Ascending aorta (tissue), 2 donors: ENCODE measurements around the gene TRIM47. TPM values are rescaled to one million over a fixed set of nuclear protein-coding genes. Genes with fewer than 3 reads are reported as not detected.

Experiments used
- DNase-seq, 2 donors: peaks; one replicate each; pipeline ENCODE4 v3.0.0-alpha.2; 2019; ENCODE audit warnings: low spot score in 2 of 2
- H3K27ac ChIP-seq, 2 donors: fragments of 200-600 bp; sonication (generic); one replicate each; pipeline ENCODE4 v1.5.1; 2016 to 2017; ENCODE audit warnings: mild to moderate bottlenecking in 1 of 2
- H3K27me3 ChIP-seq: fragments of 200-600 bp; sonication (generic); one replicate; pipeline ENCODE4 v1.5.1; 2017
- H3K36me3 ChIP-seq, 2 donors: fragments of 200-600 bp; sonication (generic); one replicate each; pipeline ENCODE4 v1.5.1; 2016
- H3K4me1 ChIP-seq, 2 donors: fragments of 200-600 bp; sonication (generic); one replicate each; pipeline ENCODE4 v1.5.1; 2016 to 2017; ENCODE audit warnings: mild to moderate bottlenecking in 1 of 2
- H3K4me3 ChIP-seq, 2 donors: fragments of 200-600 bp; sonication (generic); one replicate each; pipeline ENCODE4 v1.5.1; 2016 to 2017; ENCODE audit warnings: mild to moderate bottlenecking in 1 of 2
- H3K9me3 ChIP-seq, 2 donors: fragments of 200-600 bp; sonication (generic); one replicate each; pipeline ENCODE4 v1.5.1; 2016
- intact Hi-C: fragments of 100-400 bp; cut with DNase I; formaldehyde crosslinking; loops from one replicate; pipeline ENCODE4 v1.15.1; 2023
- total RNA-seq: library from RNA; depleted of rRNA; stranded (reverse); fragments of >200 nt; gene quantifications from one replicate; pipeline ENCODE4 v1.1.0, GENCODE V29; 2016
- TF ChIP-seq, protein P1 (sequence below), 3 experiments: fragments of 200-600 bp in 2 of 3; fragments of 450-650 bp in 1 of 3; sonication (generic) in 2 of 3; IDR thresholded peaks; one replicate each; pipeline ENCODE4 v1.5.1; 2016 to 2019; ENCODE audit warnings: antibody characterized with exemption in 3 of 3, mild to moderate bottlenecking in 1 of 3, moderate library complexity in 1 of 3

The TRIM47 gene
- total RNA-seq, 1 donor from 2014 or later: 132 TPM

DNA sequence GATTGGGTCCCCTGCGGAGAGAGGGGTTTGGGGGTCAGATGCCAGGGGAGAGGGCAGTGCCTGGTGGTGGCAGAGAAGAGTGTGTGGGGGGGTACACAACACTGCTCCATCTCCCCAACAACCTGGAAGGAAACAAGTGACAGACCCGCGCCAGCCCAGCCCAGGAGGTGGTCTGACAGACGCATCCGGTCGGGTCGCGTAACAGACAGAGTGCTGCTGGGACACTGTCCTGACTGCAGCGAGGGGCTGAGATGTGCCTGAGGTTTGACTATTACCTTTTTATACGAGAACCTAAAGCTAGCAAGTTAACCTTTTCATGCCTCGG lies 50.3 kb downstream of the TRIM47 start:
- Histone ChIP-seq H3K27me3 (no peaks in the 10 kb centered on the region), H3K9me3 (no peaks in the 10 kb centered on the region), H3K27ac (peak overlapping the region; percentile 88), H3K36me3 (peaks cover 23 to 43% of the 10 kb centered on the region in 2 donors), H3K4me1 (peaks cover 11 to 13% of the 10 kb centered on the region in 2 donors), H3K4me3 (peak overlapping the region in 1 of 2 donors; percentile 47)
- no peak for DNase-seq
- intact Hi-C loops: loop anchor here (5.0 kb wide), 1 partner anchor 76 kb away; no protein-coding TSS in a partner anchor
- TF ChIP-seq, protein P1, sequence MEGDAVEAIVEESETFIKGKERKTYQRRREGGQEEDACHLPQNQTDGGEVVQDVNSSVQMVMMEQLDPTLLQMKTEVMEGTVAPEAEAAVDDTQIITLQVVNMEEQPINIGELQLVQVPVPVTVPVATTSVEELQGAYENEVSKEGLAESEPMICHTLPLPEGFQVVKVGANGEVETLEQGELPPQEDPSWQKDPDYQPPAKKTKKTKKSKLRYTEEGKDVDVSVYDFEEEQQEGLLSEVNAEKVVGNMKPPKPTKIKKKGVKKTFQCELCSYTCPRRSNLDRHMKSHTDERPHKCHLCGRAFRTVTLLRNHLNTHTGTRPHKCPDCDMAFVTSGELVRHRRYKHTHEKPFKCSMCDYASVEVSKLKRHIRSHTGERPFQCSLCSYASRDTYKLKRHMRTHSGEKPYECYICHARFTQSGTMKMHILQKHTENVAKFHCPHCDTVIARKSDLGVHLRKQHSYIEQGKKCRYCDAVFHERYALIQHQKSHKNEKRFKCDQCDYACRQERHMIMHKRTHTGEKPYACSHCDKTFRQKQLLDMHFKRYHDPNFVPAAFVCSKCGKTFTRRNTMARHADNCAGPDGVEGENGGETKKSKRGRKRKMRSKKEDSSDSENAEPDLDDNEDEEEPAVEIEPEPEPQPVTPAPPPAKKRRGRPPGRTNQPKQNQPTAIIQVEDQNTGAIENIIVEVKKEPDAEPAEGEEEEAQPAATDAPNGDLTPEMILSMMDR (IDR thresholded peaks at IDR 0.05): no peak

DNA sequence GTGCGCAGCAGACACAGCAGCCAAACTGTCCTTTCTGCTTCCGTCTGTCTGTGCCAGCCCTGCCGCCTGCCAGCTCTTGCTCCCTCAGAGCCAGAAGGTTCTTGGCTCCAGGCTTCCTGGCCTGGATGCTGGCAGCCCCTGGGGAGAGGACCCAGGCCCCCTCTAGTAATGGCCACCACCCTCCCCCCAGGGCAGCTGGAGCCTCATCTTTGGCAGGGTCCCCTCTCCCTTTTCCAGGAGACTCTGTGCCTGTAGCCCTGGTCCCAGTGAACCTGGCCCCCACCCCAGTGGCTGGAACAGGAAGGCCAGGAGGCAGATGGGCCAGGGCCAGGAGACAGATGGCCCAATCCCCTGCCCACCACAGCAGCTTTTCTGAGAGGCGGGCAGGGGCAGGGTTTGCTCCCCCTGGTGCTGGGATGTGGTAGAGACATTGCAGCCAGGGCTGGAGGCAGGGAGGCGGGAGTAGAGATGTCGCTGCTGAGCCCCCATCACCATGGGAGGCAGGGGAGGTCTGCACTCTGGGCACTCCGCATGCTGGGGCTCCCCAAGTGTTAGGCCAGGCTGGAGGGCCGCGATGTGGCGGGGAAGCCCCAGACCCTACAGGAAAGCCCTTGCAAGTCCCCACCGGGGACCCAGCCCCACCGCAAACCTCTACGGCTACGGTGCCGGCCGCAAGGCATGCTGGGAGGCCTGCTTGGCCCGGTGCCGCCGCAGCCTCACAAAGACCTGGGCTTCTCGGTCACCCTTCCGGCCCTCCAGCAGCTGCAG lies 50.9 kb downstream of the TRIM47 start:
- Histone ChIP-seq H3K27ac (peak overlapping the region; percentile 88), H3K9me3 (no peaks in the 10 kb centered on the region), H3K27me3 (no peaks in the 10 kb centered on the region), H3K4me1 (peaks cover 11 to 13% of the 10 kb centered on the region in 2 donors), H3K4me3 (peak overlapping the region in 1 of 2 donors; percentile 47), H3K36me3 (peaks cover 26 to 49% of the 10 kb centered on the region in 2 donors)
- intact Hi-C loops: loop anchor here (2.0 to 5.0 kb wide), 2 partner anchors 43 to 75 kb away; partner anchors contain the start of gene UNK
- peak in 1 of 2 donors; percentile 80 for DNase-seq
- TF ChIP-seq, protein P1 (IDR thresholded peaks at IDR 0.05): peak; percentile 70

DNA sequence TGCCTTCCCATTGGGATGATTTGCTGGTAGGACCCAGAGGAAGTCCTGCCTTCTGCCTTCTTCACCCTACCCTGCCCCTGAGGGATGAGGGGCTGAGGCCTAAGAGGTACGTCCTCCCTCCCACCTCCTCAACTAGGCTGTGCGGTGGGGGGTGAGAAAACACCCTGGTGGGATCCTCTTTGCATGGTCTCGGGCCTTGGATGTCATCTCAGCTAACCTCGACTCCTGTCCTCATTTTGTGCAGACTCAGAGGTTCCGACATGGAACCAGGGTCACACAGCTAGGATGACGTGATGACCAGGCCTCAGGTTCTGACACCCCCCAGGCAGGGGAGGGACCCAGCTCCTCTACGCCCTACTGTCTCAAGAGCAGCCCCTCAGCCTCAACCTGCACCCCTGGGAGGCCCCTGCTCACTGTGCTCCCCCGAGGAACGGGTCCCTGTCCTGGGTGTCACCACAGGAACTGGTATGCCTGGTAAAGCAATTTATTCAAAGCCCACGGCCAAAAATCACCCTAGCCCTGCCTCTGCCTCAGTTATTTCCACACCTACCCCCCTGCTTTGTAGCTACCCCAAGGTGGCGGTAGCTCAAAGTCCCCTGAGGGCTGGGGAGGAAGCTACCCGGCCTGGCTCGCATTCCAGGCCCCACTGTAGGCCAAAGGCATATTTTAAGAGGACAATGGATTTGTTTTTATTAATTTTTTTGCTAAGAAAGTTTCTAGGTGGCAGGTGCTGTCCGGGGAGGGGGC lies 51.6 kb downstream of the TRIM47 start:
- peak overlapping the region in 1 of 2 donors; percentile 47 for H3K4me3 ChIP-seq
- intact Hi-C loops: loop anchor here (2.0 to 5.0 kb wide), 2 partner anchors 42 to 74 kb away; partner anchors contain the start of gene UNK
- H3K4me1 ChIP-seq: peaks cover 11 to 13% of the 10 kb centered on the region in 2 donors
- TF ChIP-seq, protein P1 (IDR thresholded peaks at IDR 0.05): no peak
- no peak for DNase-seq
- H3K9me3 ChIP-seq: no peaks in the 10 kb centered on the region
- H3K27me3 ChIP-seq: no peaks in the 10 kb centered on the region
- H3K36me3 ChIP-seq: peaks cover 26 to 52% of the 10 kb centered on the region in 2 donors
- peak overlapping the region; percentile 88 for H3K27ac ChIP-seq

DNA sequence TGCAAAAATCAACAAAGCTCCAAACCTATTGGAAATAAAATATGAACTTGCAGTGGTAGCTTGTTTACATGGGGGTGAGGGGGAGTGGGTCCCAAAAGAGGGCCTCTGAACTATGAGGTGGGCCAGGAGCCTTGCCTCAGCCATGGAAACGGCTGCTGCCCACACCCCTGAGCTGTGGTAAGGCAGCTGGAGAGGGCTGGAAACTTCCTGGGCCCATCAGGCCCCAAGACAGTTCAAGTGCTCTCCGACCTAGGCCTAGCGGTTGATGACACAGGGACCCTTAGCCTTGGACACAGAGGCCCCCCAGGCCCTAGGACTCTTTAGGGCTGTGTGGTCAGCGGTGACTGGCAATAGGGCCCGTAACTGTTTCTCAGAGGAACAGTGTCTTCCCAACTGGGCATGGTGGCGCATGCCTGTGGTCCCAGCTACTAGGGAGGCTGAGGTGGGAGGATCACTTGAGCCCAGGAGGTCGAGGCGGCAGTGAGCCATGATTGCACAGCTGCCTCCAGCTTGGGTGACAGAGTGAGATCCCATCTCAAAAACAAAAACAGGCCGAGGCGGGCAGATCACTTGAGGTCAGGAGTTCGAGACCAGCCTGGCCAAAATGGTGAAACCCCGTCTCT lies 52.5 kb downstream of the TRIM47 start:
- no peak overlapping the region for H3K4me3 ChIP-seq
- H3K9me3 ChIP-seq: no peaks in the 10 kb centered on the region
- DNase-seq: no peak
- H3K4me1 ChIP-seq: peaks cover 11 to 13% of the 10 kb centered on the region in 2 donors
- no peak overlapping the region for H3K27ac ChIP-seq
- H3K27me3 ChIP-seq: no peaks in the 10 kb centered on the region
- TF ChIP-seq, protein P1 (IDR thresholded peaks at IDR 0.05): no peak
- intact Hi-C loops: loop anchor here (2.0 to 5.0 kb wide), 2 partner anchors 41 to 74 kb away; partner anchors contain the start of gene UNK
- peaks cover 27 to 51% of the 10 kb centered on the region in 2 donors for H3K36me3 ChIP-seq

DNA sequence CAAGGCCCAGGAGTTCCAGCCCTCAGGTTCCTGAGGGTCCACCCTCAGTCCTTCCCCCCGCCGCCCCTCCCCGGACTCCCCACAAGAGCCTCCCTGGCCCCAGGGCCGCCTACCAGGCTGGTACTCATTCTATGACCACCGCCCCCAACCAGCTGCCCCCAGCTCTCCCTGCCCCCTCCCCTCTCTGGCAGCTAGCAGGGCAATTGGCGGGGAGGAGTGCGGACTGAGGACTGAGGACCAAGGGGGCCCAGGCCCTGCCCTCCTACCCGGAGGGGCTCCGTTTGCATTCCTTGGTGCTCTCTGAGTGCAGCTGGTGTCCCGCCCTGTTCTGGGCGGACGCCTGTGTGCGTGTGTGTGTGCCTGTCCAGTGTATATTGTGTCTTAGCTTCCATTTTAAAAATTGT lies 53.2 kb downstream of the TRIM47 start:
- H3K27ac ChIP-seq: no peak overlapping the region
- peaks cover 29 to 51% of the 10 kb centered on the region in 2 donors for H3K36me3 ChIP-seq
- H3K27me3 ChIP-seq: no peaks in the 10 kb centered on the region
- H3K4me3 ChIP-seq: no peak overlapping the region
- DNase-seq: peak in 1 of 2 donors; percentile 58
- peaks cover 11 to 13% of the 10 kb centered on the region in 2 donors for H3K4me1 ChIP-seq
- intact Hi-C loops: loop anchor here (5.0 kb wide), 1 partner anchor 73 kb away; no protein-coding TSS in a partner anchor
- TF ChIP-seq, protein P1 (IDR thresholded peaks at IDR 0.05): no peak
- no peaks in the 10 kb centered on the region for H3K9me3 ChIP-seq
